NB4 (cell line): ENCODE results near the gene FILIP1L.

Experiments
- DNase-seq: peaks from one replicate; pipeline ENCODE4 v3.0.0; 2010; ENCODE audit warnings: low read depth
- H3K4me3 ChIP-seq: one replicate; pipeline ENCODE4 v1.5.1; 2011; ENCODE audit warnings: mild to moderate bottlenecking, low read depth, low read length, moderate library complexity
- CTCF ChIP-seq: IDR thresholded peaks from one replicate; pipeline ENCODE4 v1.5.1; 2012; ENCODE audit warnings: low read depth, low read length
- MAX ChIP-seq: IDR thresholded peaks from 2 replicates; pipeline ENCODE4 v1.6.1; 2011; ENCODE audit warnings: low read depth, low read length
- MYC ChIP-seq: IDR thresholded peaks from 2 replicates; pipeline ENCODE4 v1.6.1; 2011; ENCODE audit warnings: low read depth, low read length
- POLR2A ChIP-seq: IDR thresholded peaks from 2 replicates; pipeline ENCODE4 v1.6.1; 2011; ENCODE audit warnings: mild to moderate bottlenecking; ENCODE audit not compliant: insufficient read length; ENCODE audit errors: extremely low read depth

FILIP1L gene

GRCh38 chr3:99945328-99945995 lies 168.8 kb downstream of the FILIP1L start:
- TF ChIP-seq MYC (no peak), MAX (no peak), POLR2A (no peak), CTCF (no peak)

GRCh38 chr3:99943931-99944761 lies 170.2 kb downstream of the FILIP1L start:
- no peak overlapping the region for H3K4me3 ChIP-seq
- TF ChIP-seq MAX (no peak), MYC (no peak), POLR2A (no peak), CTCF (no peak)
- no peak for DNase-seq

More at GRCh38 chr3:99945328-99945995, 168.8 kb downstream of the FILIP1L start:
- DNase-seq, result no peak
- H3K4me3 ChIP-seq, result no peak overlapping the region

GRCh38 chr3:99941211-99941610 lies 173.1 kb downstream of the FILIP1L start:
- no peak for DNase-seq
- no peak for TF ChIP-seq MYC
- no peak for TF ChIP-seq MAX
- TF ChIP-seq POLR2A, result no peak
- no peak overlapping the region for H3K4me3 ChIP-seq

- TF ChIP-seq POLR2A, result no peak
- TF ChIP-seq MYC, result no peak
- no peak for TF ChIP-seq MAX
- no peak for TF ChIP-seq CTCF
- H3K4me3 ChIP-seq, result no peak overlapping the region
- DNase-seq, result no peak
These were observed 174.0 kb downstream of the FILIP1L start for GRCh38 chr3:99940350-99940749.

- H3K4me3 ChIP-seq, result no peak overlapping the region
- no peak for DNase-seq
- TF ChIP-seq CTCF (no peak), MYC (no peak), POLR2A (no peak), MAX (no peak)
These were observed 174.4 kb downstream of the FILIP1L start for GRCh38 chr3:99939876-99940275.

- H3K4me3 ChIP-seq, result no peak overlapping the region
- no peak for TF ChIP-seq MAX
- no peak for TF ChIP-seq POLR2A
- no peak for TF ChIP-seq MYC
- no peak for TF ChIP-seq CTCF
- DNase-seq, result no peak
These were observed 175.9 kb downstream of the FILIP1L start for GRCh38 chr3:99938270-99938911.
